HK-2 (cell line): ENCODE results near the gene ACTR1B.
"Not testable (repeated sequence)": the region's sequence is repeated elsewhere in the genome, so short reads cannot be mapped to it uniquely, and the experiment has no call there.

ENCODE experiments used
- DNase-seq: peaks from one replicate; pipeline ENCODE4 v3.0.0-alpha.2; 2018; ENCODE audit not compliant: unreplicated experiment

The ACTR1B gene

GRCh38 chr2:97615746-97616145, 48.1 kb downstream of the ACTR1B start:
- DNase-seq = not testable (repeated sequence)

GRCh38 chr2:97611895-97612294, 51.9 kb downstream of the ACTR1B start:
- not testable (repeated sequence) for DNase-seq

- DNase-seq = not testable (repeated sequence)
Measured at GRCh38 chr2:97608745-97609144, 55.1 kb downstream of the ACTR1B start.
